Esophagus muscularis mucosa (tissue), 4 donors: ENCODE data around the gene SLC45A1. TPM values are rescaled to one million over a fixed set of nuclear protein-coding genes. Genes with fewer than 3 reads are reported as not detected.

Experiments
- DNase-seq: peaks from one replicate; pipeline ENCODE4 v3.0.0-alpha.2; 2017; ENCODE audit errors: extremely low spot score
- H3K27ac ChIP-seq, 4 donors: fragments of 200-600 bp; sonication (generic); replicated peaks in 1 of 4; 1 replicate in 3 of 4; 2 replicates in 1 of 4; pipeline ENCODE4 v1.5.1; 2016 to 2019; ENCODE audit warnings: mild to moderate bottlenecking in 1 of 4
- H3K27me3 ChIP-seq, 4 donors: fragments of 200-600 bp; sonication (generic); one replicate each; pipeline versions ENCODE4 v1.5.1 to v1.6.0; 2016 to 2019
- H3K36me3 ChIP-seq, 4 donors: fragments of 200-600 bp; sonication (generic); one replicate each; pipeline ENCODE4 v1.5.1; 2016 to 2019
- H3K4me1 ChIP-seq, 4 donors: fragments of 200-600 bp; sonication (generic); one replicate each; pipeline ENCODE4 v1.5.1; 2016 to 2019
- H3K4me3 ChIP-seq, 4 donors: fragments of 200-600 bp; sonication (generic); 1 replicate in 2 of 4; 2 replicates in 2 of 4; pipeline ENCODE4 v1.5.1; 2016 to 2019; ENCODE audit warnings: mild to moderate bottlenecking in 4 of 4, moderate library complexity in 1 of 4
- H3K9me3 ChIP-seq, 4 donors: fragments of 200-600 bp; sonication (generic); 1 replicate in 3 of 4; 2 replicates in 1 of 4; pipeline ENCODE4 v1.5.1; 2016 to 2019
- CTCF ChIP-seq, 3 experiments: fragments of 200-600 bp in 2 of 3; fragments of 450-650 bp in 1 of 3; sonication (generic) in 2 of 3; IDR thresholded peaks; one replicate each; pipeline ENCODE4 v1.5.1; 2017 to 2019; ENCODE audit warnings: antibody characterized with exemption in 3 of 3, mild to moderate bottlenecking in 2 of 3, moderate library complexity in 1 of 3
- EP300 ChIP-seq: sonication (generic); formaldehyde crosslinking; IDR thresholded peaks from one replicate; pipeline ENCODE4 v1.6.1; 2017; ENCODE audit warnings: antibody characterized with exemption
- POLR2A ChIP-seq: fragments of 450-650 bp; IDR thresholded peaks from one replicate; pipeline ENCODE4 v1.6.1; 2017; ENCODE audit warnings: antibody characterized with exemption, moderate library complexity, mild to moderate bottlenecking, low read depth
- POLR2AphosphoS5 ChIP-seq, 2 donors: sonication (generic); formaldehyde crosslinking; IDR thresholded peaks; one replicate each; pipeline ENCODE4 v1.6.1; 2017; ENCODE audit warnings: antibody characterized with exemption in 2 of 2
- WGBS: methylation state at CpG from one replicate; pipeline ENCODE4 v1.1.5; 2018; 5-methylcytosine and 5-hydroxymethylcytosine counted together
- intact Hi-C: fragments of 100-400 bp; cut with DNase I; formaldehyde crosslinking; loops from one replicate; pipeline ENCODE4 v1.15.1; 2023
- total RNA-seq, 4 donors: library from RNA; depleted of rRNA; stranded (reverse); fragments of >200 nt; gene quantifications; one replicate each; pipeline versions ENCODE4 v1.1.0 to v1.2.1, GENCODE V29; 2016

The SLC45A1 gene
- total RNA-seq, 4 donors from 2014 or later: 6.8 to 17.5 (median 10.7) TPM

- no peaks in the 10 kb centered on the region for H3K9me3 ChIP-seq
- no peak overlapping the region for H3K27ac ChIP-seq
- H3K4me1 ChIP-seq: peaks cover 0 to 24% (median 6%) of the 10 kb centered on the region in 4 donors
- H3K36me3 ChIP-seq: no peaks in the 10 kb centered on the region
- H3K27me3 ChIP-seq: no peaks in the 10 kb centered on the region
- no peak for TF ChIP-seq POLR2AphosphoS5 (IDR thresholded peaks at IDR 0.05)
- TF ChIP-seq EP300: no peak
- TF ChIP-seq POLR2A: no peak
- TF ChIP-seq CTCF (IDR thresholded peaks at IDR 0.05): no peak
- intact Hi-C loops: no loop called here
- DNase-seq: no peak
- no peak overlapping the region for H3K4me3 ChIP-seq
- WGBS: 84% methylated on average over 4 of the region's 4 CpGs
Measured at GRCh38 chr1:8297245-8297644, 20.7 kb upstream of the SLC45A1 start.

GRCh38 chr1:8299963-8300362, 18.0 kb upstream of the SLC45A1 start:
- Histone ChIP-seq H3K9me3 (no peaks in the 10 kb centered on the region), H3K4me1 (peaks cover 0 to 8% (median 3%) of the 10 kb centered on the region in 4 donors), H3K4me3 (no peak overlapping the region), H3K27me3 (no peaks in the 10 kb centered on the region), H3K36me3 (no peaks in the 10 kb centered on the region), H3K27ac (no peak overlapping the region)
- WGBS: 94% methylated on average over 5 of the region's 5 CpGs
- DNase-seq: no peak
- no peak for TF ChIP-seq CTCF (IDR thresholded peaks at IDR 0.05)
- no peak for TF ChIP-seq EP300
- TF ChIP-seq POLR2A: no peak
- no peak for TF ChIP-seq POLR2AphosphoS5 (IDR thresholded peaks at IDR 0.05)
- intact Hi-C loops: no loop called here

GRCh38 chr1:8302081-8302956, 15.6 kb upstream of the SLC45A1 start:
- 84% methylated on average over 22 of the region's 22 CpGs for WGBS
- Histone ChIP-seq H3K27ac (no peak overlapping the region), H3K4me1 (peaks cover 0 to 8% (median 3%) of the 10 kb centered on the region in 4 donors), H3K27me3 (no peaks in the 10 kb centered on the region), H3K4me3 (no peak overlapping the region), H3K9me3 (no peaks in the 10 kb centered on the region), H3K36me3 (no peaks in the 10 kb centered on the region)
- TF ChIP-seq CTCF (IDR thresholded peaks at IDR 0.05) (no peak), POLR2A (no peak), EP300 (no peak), POLR2AphosphoS5 (IDR thresholded peaks at IDR 0.05) (no peak)
- no peak for DNase-seq
- intact Hi-C loops: no loop called here

DNA sequence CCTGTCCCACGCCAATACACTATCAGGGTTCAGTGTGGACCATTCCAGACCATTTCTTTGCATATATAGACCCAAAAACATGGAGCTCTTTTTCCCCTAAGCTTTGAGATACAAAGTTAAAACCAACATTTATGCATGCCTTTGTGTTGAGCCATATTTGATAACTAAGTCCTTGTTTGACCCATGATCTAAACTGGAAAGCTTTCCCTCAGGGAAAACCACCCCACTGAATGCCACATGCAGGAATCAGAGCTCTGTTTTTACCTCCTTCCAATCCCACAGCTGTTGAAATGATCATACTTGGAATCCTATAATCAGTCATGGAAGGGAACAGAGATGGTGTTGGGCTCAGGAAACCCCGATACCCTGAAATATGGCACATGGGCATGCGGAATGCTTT, 14.8 kb upstream of the SLC45A1 start:
- TF ChIP-seq POLR2AphosphoS5 (IDR thresholded peaks at IDR 0.05): no peak
- WGBS: 89% methylated on average over 3 of the region's 3 CpGs
- intact Hi-C loops: no loop called here

DNA sequence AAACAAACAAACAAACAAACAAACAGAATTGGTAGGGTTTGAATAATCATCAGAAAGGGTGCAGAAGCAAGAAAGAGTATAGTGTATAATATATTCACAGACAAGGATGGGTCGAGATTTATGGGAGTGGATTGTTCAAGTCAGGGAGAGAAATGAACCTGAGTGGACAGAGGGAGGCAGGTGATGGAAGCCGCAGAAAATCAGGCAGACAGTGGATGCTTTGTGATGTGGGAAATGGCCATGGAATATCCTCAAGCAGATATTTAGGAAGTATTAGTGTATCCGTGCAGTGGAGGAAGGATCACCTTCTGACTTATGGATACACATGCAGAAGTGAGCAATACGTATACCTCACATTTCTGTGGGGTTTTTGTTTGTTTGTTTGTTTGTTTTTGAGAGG, 14.0 kb upstream of the SLC45A1 start:
- intact Hi-C loops: no loop called here
- 93% methylated on average over 4 of the region's 4 CpGs for WGBS
- Histone ChIP-seq H3K36me3 (no peaks in the 10 kb centered on the region), H3K27me3 (no peaks in the 10 kb centered on the region), H3K9me3 (no peaks in the 10 kb centered on the region), H3K4me3 (no peak overlapping the region), H3K4me1 (peaks cover 0 to 8% (median 3%) of the 10 kb centered on the region in 4 donors), H3K27ac (no peak overlapping the region)
- DNase-seq: no peak
- no peak for TF ChIP-seq CTCF (IDR thresholded peaks at IDR 0.05)
- TF ChIP-seq EP300: no peak
- TF ChIP-seq POLR2A: no peak
- no peak for TF ChIP-seq POLR2AphosphoS5 (IDR thresholded peaks at IDR 0.05)

More for the DNA sequence above, 14.8 kb upstream of the SLC45A1 start:
- Histone ChIP-seq H3K27me3 (no peaks in the 10 kb centered on the region), H3K36me3 (no peaks in the 10 kb centered on the region), H3K9me3 (no peaks in the 10 kb centered on the region), H3K4me1 (peaks cover 0 to 8% (median 3%) of the 10 kb centered on the region in 4 donors), H3K27ac (no peak overlapping the region), H3K4me3 (no peak overlapping the region)
- no peak for DNase-seq
